OCI-LY7 (cell line): Measurements from ENCODE around the gene MAP2K5. TPM values are rescaled to one million over a fixed set of nuclear protein-coding genes. Genes with fewer than 3 reads are reported as not detected.

Experiments used
- BruUV-seq: library from RNA; stranded (reverse); fragments of 400-500 nt; replicated peaks from 2 replicates; lab custom pipeline; 2021; lab: Mats Ljungman, UMichigan
- CTCF ChIA-PET: fragments of 300-600 bp; sonication (Branson Sonifier 250); formaldehyde crosslinking; loops from one replicate; lab custom pipeline; 2022; ENCODE audit warnings: antibody characterized with exemption; ENCODE audit not compliant: unreplicated experiment; lab: Charles Lee
- POLR2A ChIA-PET: fragments of 300-600 bp; sonication (Branson Sonifier 250); formaldehyde crosslinking; loops from one replicate; lab custom pipeline; 2022; ENCODE audit warnings: antibody characterized with exemption; lab: Charles Lee
- DNase-seq: peaks from one replicate; pipeline ENCODE4 v3.0.0-alpha.2; 2015; ENCODE audit warnings: low spot score
- H2AFZ ChIP-seq: fragments of 200-600 bp; sonication (generic), shearing (Covaris generic); 2 replicates; pipeline ENCODE4 v1.6.1; 2014; ENCODE audit warnings: mild to moderate bottlenecking, antibody characterized with exemption, low read length, moderate library complexity
- H3K27ac ChIP-seq: fragments of 200-600 bp; sonication (generic); 2 replicates; pipeline ENCODE4 v1.5.1; 2014; ENCODE audit warnings: mixed run types, low read depth, mild to moderate bottlenecking, moderate library complexity, low read length, inconsistent platforms; ENCODE audit not compliant: poor library complexity, severe bottlenecking
- H3K36me3 ChIP-seq: fragments of 200-600 bp; sonication (generic); 2 replicates; pipeline ENCODE4 v1.6.1; 2014; ENCODE audit warnings: mild to moderate bottlenecking, antibody characterized with exemption, low read length, moderate library complexity, mixed read lengths; ENCODE audit not compliant: insufficient read depth
- H3K4me1 ChIP-seq: fragments of 200-600 bp; sonication (generic); 2 replicates; pipeline ENCODE4 v1.5.1; 2014; ENCODE audit warnings: mild to moderate bottlenecking, low read length; ENCODE audit not compliant: insufficient read depth, poor library complexity, severe bottlenecking
- H3K4me2 ChIP-seq: fragments of 200-600 bp; sonication (generic); 2 replicates; pipeline ENCODE4 v1.6.1; 2014; ENCODE audit warnings: mild to moderate bottlenecking, low read length
- H3K4me3 ChIP-seq: fragments of 200-600 bp; sonication (generic); 2 replicates; pipeline ENCODE4 v1.5.1; 2014; ENCODE audit warnings: mild to moderate bottlenecking, low read depth, low read length; ENCODE audit not compliant: poor library complexity, severe bottlenecking
- H3K79me2 ChIP-seq: fragments of 200-600 bp; sonication (generic); 2 replicates; pipeline ENCODE4 v1.6.1; 2016; ENCODE audit warnings: low read depth, mild to moderate bottlenecking, low read length, moderate library complexity, mixed read lengths; ENCODE audit not compliant: insufficient read depth
- H3K9me2 ChIP-seq: fragments of 200-600 bp; sonication (generic); 2 replicates; pipeline ENCODE4 v1.6.1; 2016; ENCODE audit warnings: mild to moderate bottlenecking, low read length, mixed read lengths; ENCODE audit not compliant: insufficient read depth
- H3K9me3 ChIP-seq: fragments of 200-600 bp; sonication (generic); 2 replicates; pipeline ENCODE4 v1.6.1; 2014; ENCODE audit warnings: mild to moderate bottlenecking, mixed run types, low read length, mixed read lengths
- H4K20me1 ChIP-seq: fragments of 200-600 bp; sonication (generic); 2 replicates; pipeline ENCODE4 v1.6.1; 2014; ENCODE audit warnings: mild to moderate bottlenecking, antibody characterized with exemption, low read length, moderate library complexity, mixed read lengths; ENCODE audit not compliant: insufficient read depth
- CTCF ChIP-seq: fragments of 200-600 bp; sonication (generic); conservative IDR thresholded peaks from 2 replicates; pipeline ENCODE4 v1.5.1; 2014; ENCODE audit warnings: mild to moderate bottlenecking, antibody characterized with exemption, low read length, moderate library complexity, mixed read lengths
- EZH2phosphoT487 ChIP-seq: fragments of 200-600 bp; sonication (generic); IDR thresholded peaks from 2 replicates; pipeline ENCODE4 v1.6.1; 2018; ENCODE audit warnings: low read depth, borderline replicate concordance, mild to moderate bottlenecking, mixed run types, antibody characterized with exemption, low read length, moderate library complexity, mixed read lengths
- intact Hi-C: fragments of 100-400 bp; cut with micrococcal nuclease; formaldehyde crosslinking; loops from one replicate; pipeline ENCODE4 v1.10.0; 2022; ENCODE audit not compliant: unreplicated experiment
- total RNA-seq, 2 experiments: library from RNA; depleted of rRNA in 1 of 2; stranded (reverse); fragments of >200 nt in 1 of 2; shearing (Covaris generic) in 1 of 2; gene quantifications; 2 replicates each; pipeline ENCODE4 v1.2.3, GENCODE V29; 2014 to 2022

The MAP2K5 gene
- total RNA-seq, 2 experiments from 2014 or later, result 10.2 to 35.0 TPM

- no peak overlapping the region for H2AFZ ChIP-seq
- no peak overlapping the region for H3K4me2 ChIP-seq
- DNase-seq, result no peak
- H3K4me1 ChIP-seq, result peaks cover 7% of the 10 kb centered on the region
- H3K4me3 ChIP-seq, result no peak overlapping the region
- no peak for TF ChIP-seq CTCF
- TF ChIP-seq EZH2phosphoT487, result no peak
- no TSS peak for BruUV-seq
- CTCF ChIA-PET, result no interaction called here
- POLR2A ChIA-PET, result interaction anchor here (0.6 kb wide), 1 partner anchor 738 kb away, joined by 3 read pairs; no protein-coding TSS in a partner anchor
- H3K79me2 ChIP-seq, result no peaks in the 10 kb centered on the region
- H3K36me3 ChIP-seq, result peaks cover 19% of the 10 kb centered on the region
- H3K9me3 ChIP-seq, result no peaks in the 10 kb centered on the region
- intact Hi-C loops, result no loop called here
- no peaks in the 10 kb centered on the region for H3K9me2 ChIP-seq
- no peaks in the 10 kb centered on the region for H4K20me1 ChIP-seq
- H3K27ac ChIP-seq, result no peak overlapping the region
These were observed 29.3 kb downstream of the MAP2K5 start for GRCh38 chr15:67571648-67572415.

GRCh38 chr15:67573194-67573593 lies 30.7 kb downstream of the MAP2K5 start:
- peaks cover 7% of the 10 kb centered on the region for H3K4me1 ChIP-seq
- no TSS peak for BruUV-seq
- H3K9me2 ChIP-seq, result no peaks in the 10 kb centered on the region
- H4K20me1 ChIP-seq, result no peaks in the 10 kb centered on the region
- no peaks in the 10 kb centered on the region for H3K9me3 ChIP-seq
- peaks cover 14% of the 10 kb centered on the region for H3K36me3 ChIP-seq
- H3K4me3 ChIP-seq, result no peak overlapping the region
- no peak overlapping the region for H3K4me2 ChIP-seq
- intact Hi-C loops, result no loop called here
- TF ChIP-seq EZH2phosphoT487, result no peak
- no peak for TF ChIP-seq CTCF
- no peaks in the 10 kb centered on the region for H3K79me2 ChIP-seq
- CTCF ChIA-PET, result no interaction called here
- no peak for DNase-seq
- POLR2A ChIA-PET, result no interaction called here
- no peak overlapping the region for H2AFZ ChIP-seq
- H3K27ac ChIP-seq, result no peak overlapping the region

- Histone ChIP-seq H2AFZ (no peak overlapping the region), H3K4me1 (peaks cover 4% of the 10 kb centered on the region), H3K36me3 (peaks cover 5% of the 10 kb centered on the region), H3K79me2 (no peaks in the 10 kb centered on the region), H3K27ac (no peak overlapping the region), H4K20me1 (no peaks in the 10 kb centered on the region), H3K4me3 (no peak overlapping the region), H3K4me2 (no peak overlapping the region), H3K9me3 (no peaks in the 10 kb centered on the region), H3K9me2 (no peaks in the 10 kb centered on the region)
- DNase-seq, result no peak
- BruUV-seq, result no TSS peak
- POLR2A ChIA-PET, result no interaction called here
- CTCF ChIA-PET, result no interaction called here
- TF ChIP-seq CTCF, result no peak
- no peak for TF ChIP-seq EZH2phosphoT487
- intact Hi-C loops, result no loop called here
These were observed 32.6 kb downstream of the MAP2K5 start for GRCh38 chr15:67575039-67575502.
